ENCODE measurements around the gene OXCT1. TPM values are rescaled to one million over a fixed set of nuclear protein-coding genes. Genes with fewer than 3 reads are reported as not detected.

OXCT1 gene
- total RNA-seq (2022) (13.2 and 14.2 TPM in 2 replicates), Bru-seq, nascent RNA (percentile 64 among the genes with signal in this experiment), BruChase-seq, experiment 1, labeled RNA remaining after a 6-hour chase (percentile 41 among the genes with signal in this experiment), BruChase-seq, experiment 2, labeled RNA remaining after a 2-hour chase (percentile 42 among the genes with signal in this experiment)
- long read RNA-seq, transcript OXCT1-201 (17 exons, 3,388 nt), result major isoform, 18 of 37 reads
- long read RNA-seq, partial matches to known transcripts, result 8 of 37 reads
- long read RNA-seq, other reads (novel, unspliced or antisense), result 10 of 37 reads

- CTCF ChIA-PET, result no interaction called here
- Mint-ChIP-seq H3K4me3 (ENCODE audit: low read depth, unreplicated experiment) (peak within 1 kb of the TSS; percentile 81), H3K9me3 (ENCODE audit: low read depth, unreplicated experiment) (peaks cover 2% of the 10 kb centered on the region), H3K27me3 (ENCODE audit: unreplicated experiment) (no peaks in the 10 kb centered on the region), H3K4me1 (ENCODE audit: low read depth, unreplicated experiment) (peaks cover 6% of the 10 kb centered on the region), H3K36me3 (ENCODE audit: insufficient read depth, unreplicated experiment) (peaks cover 22% of the 10 kb centered on the region), H3K27ac (ENCODE audit: unreplicated experiment) (peak within 1 kb of the TSS; percentile 27)
- intact Hi-C loops (cut with micrococcal nuclease; ENCODE audit: unreplicated experiment), result loop anchor here (10.0 kb wide), 1 partner anchor 325 kb away; no protein-coding TSS in a partner anchor
- DNase-seq, result peak; percentile 70
- TF ChIP-seq CTCF (IDR thresholded peaks at IDR 0.05; ENCODE audit: unreplicated experiment), result no peak
- no TSS peak for BruUV-seq (replicated peaks)
These were observed at the start of gene OXCT1 for GRCh38 chr5:41869724-41870626. OXCT1 (minus strand) TSS chr5:41870425; CDS start chr5:41870358, 67 bp downstream.

GRCh38 chr5:41918105-41918504 lies 47.9 kb upstream of the OXCT1 start:
- Mint-ChIP-seq H3K9me3 (ENCODE audit: low read depth, unreplicated experiment) (no peaks in the 10 kb centered on the region), H3K27me3 (ENCODE audit: unreplicated experiment) (no peaks in the 10 kb centered on the region), H3K36me3 (ENCODE audit: insufficient read depth, unreplicated experiment) (peaks cover 25% of the 10 kb centered on the region), H3K4me1 (ENCODE audit: low read depth, unreplicated experiment) (no peaks in the 10 kb centered on the region), H3K27ac (ENCODE audit: unreplicated experiment) (no peak overlapping the region), H3K4me3 (ENCODE audit: low read depth, unreplicated experiment) (no peak overlapping the region)
- no peak for DNase-seq
- no peak for TF ChIP-seq CTCF (IDR thresholded peaks at IDR 0.05; ENCODE audit: unreplicated experiment)
- BruUV-seq (replicated peaks), result no TSS peak
- intact Hi-C loops (cut with micrococcal nuclease; ENCODE audit: unreplicated experiment), result no loop called here
- CTCF ChIA-PET, result interaction anchor here (0.5 kb wide), 1 partner anchor 1393 kb away, joined by 6 read pairs; no protein-coding TSS in a partner anchor

DNA sequence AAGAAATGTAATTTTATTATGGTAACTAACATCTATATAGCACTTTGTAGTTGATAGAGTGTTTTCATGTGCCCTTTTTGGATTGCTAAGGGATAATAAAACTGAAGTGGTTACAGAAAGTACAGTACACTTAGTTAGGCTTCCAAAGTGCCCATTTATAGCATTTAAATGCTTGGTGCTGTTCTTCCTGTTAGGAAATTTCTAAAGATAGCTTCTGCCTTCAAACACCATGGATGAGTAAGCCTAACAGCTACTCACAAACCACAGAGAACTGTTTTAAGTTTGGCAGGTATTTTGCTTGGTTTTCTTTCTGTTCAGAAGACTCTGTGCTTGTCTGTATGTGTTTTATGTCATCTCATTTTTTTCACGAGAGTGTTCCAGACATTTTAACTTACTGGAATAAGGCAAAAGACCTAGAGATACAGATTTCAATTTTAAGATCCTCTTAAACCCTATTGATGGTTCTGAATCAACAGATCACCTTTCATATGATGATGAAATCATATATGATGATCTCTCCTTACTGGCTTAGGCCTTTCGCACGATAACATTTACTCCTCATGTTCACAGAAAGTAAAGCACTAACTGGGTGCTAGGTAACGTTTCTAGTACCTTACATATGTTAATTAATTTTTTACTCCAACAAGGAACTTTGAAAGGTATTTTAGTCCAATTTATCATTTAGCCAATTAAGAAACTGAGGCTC lies 38.3 kb upstream of the OXCT1 start:
- no peak for DNase-seq
- intact Hi-C loops (cut with micrococcal nuclease; ENCODE audit: unreplicated experiment), result no loop called here
- CTCF ChIA-PET, result no interaction called here

More for the DNA sequence above, 38.3 kb upstream of the OXCT1 start:
- Mint-ChIP-seq H3K4me1 (ENCODE audit: low read depth, unreplicated experiment) (peaks cover 11% of the 10 kb centered on the region), H3K9me3 (ENCODE audit: low read depth, unreplicated experiment) (no peaks in the 10 kb centered on the region), H3K36me3 (ENCODE audit: insufficient read depth, unreplicated experiment) (peaks cover 37% of the 10 kb centered on the region), H3K27me3 (ENCODE audit: unreplicated experiment) (no peaks in the 10 kb centered on the region), H3K27ac (ENCODE audit: unreplicated experiment) (no peak overlapping the region), H3K4me3 (ENCODE audit: low read depth, unreplicated experiment) (no peak overlapping the region)
- BruUV-seq (replicated peaks), result no TSS peak
- TF ChIP-seq CTCF (IDR thresholded peaks at IDR 0.05; ENCODE audit: unreplicated experiment), result no peak

Data from Calu3 (cell line).